Fibroblast of skin of back (primary cell): ENCODE results near the gene NUP54.

Source experiments
- DNase-seq: peaks from one replicate; pipeline ENCODE4 v3.0.0-alpha.2; 2013

The NUP54 gene

GRCh38 chr4:76144546-76144945 is 3.7 kb downstream of the NUP54 start:
- no peak for DNase-seq

GRCh38 chr4:76141241-76141640 is 7.0 kb downstream of the NUP54 start:
- DNase-seq = no peak

GRCh38 chr4:76127754-76128153 is 20.4 kb downstream of the NUP54 start:
- no peak for DNase-seq

- no peak for DNase-seq
Observed at GRCh38 chr4:76125816-76126215, 22.4 kb downstream of the NUP54 start.

- no peak for DNase-seq
Observed at GRCh38 chr4:76120199-76120598, 28.0 kb downstream of the NUP54 start.

- no peak for DNase-seq
Observed at GRCh38 chr4:76117536-76117935, 30.7 kb downstream of the NUP54 start.

- DNase-seq = no peak
Observed at GRCh38 chr4:76116821-76117220, 31.4 kb downstream of the NUP54 start.

- DNase-seq = peak; percentile 14
Observed at GRCh38 chr4:76108467-76109181, 39.6 kb downstream of the NUP54 start.

GRCh38 chr4:76106442-76106841 is 41.8 kb downstream of the NUP54 start:
- no peak for DNase-seq

- DNase-seq = no peak
Observed at GRCh38 chr4:76105652-76106051, 42.5 kb downstream of the NUP54 start.

GRCh38 chr4:76096076-76096475 is 52.1 kb downstream of the NUP54 start:
- DNase-seq = no peak

GRCh38 chr4:76095568-76095967 is 52.6 kb downstream of the NUP54 start:
- no peak for DNase-seq

- DNase-seq = no peak
Observed at GRCh38 chr4:76091052-76091451, 57.1 kb downstream of the NUP54 start.

GRCh38 chr4:76090241-76090691 is 57.9 kb downstream of the NUP54 start:
- DNase-seq = peak; percentile 18

- DNase-seq = no peak
Observed at GRCh38 chr4:76088719-76089118, 59.5 kb downstream of the NUP54 start.

GRCh38 chr4:76087007-76087769 is 61.0 kb downstream of the NUP54 start:
- peak; percentile 52 for DNase-seq

GRCh38 chr4:76084542-76084941 is 63.7 kb downstream of the NUP54 start:
- no peak for DNase-seq

GRCh38 chr4:76083386-76083988 is 64.7 kb downstream of the NUP54 start:
- no peak for DNase-seq

GRCh38 chr4:76078033-76078613 is 70.1 kb downstream of the NUP54 start:
- DNase-seq = no peak

- DNase-seq = no peak
Observed at GRCh38 chr4:76074993-76075600, 73.1 kb downstream of the NUP54 start.

- DNase-seq = no peak
Observed at GRCh38 chr4:76074468-76074867, 73.7 kb downstream of the NUP54 start, which contains the start of gene ART3. Gene ART3, plus strand, starts transcription at chr4:76074709. Its CDS starts 1,181 bp downstream, at chr4:76075890.

- DNase-seq = no peak
Observed at GRCh38 chr4:76072760-76073159, 75.4 kb downstream of the NUP54 start.
